Smooth muscle cell (in vitro differentiated cells): Measurements from ENCODE around the gene RAB18. TPM values are rescaled to one million over a fixed set of nuclear protein-coding genes. Genes with fewer than 3 reads are reported as not detected.

Experiments
- DNase-seq: peaks from one replicate; lab custom pipeline; 2025; ENCODE audit not compliant: unreplicated experiment; lab: John Stamatoyannopoulos, UW
- H2AFZ ChIP-seq: fragments of 200-600 bp; sonication (generic); 2 replicates; pipeline ENCODE4 v1.6.0; 2016; ENCODE audit warnings: antibody characterized with exemption, low read depth, mild to moderate bottlenecking
- H3F3A ChIP-seq: fragments of 200-600 bp; sonication (generic); 2 replicates; pipeline ENCODE4 v1.6.0; 2017; ENCODE audit warnings: antibody characterized with exemption, low read depth
- H3K27ac ChIP-seq: fragments of 200-600 bp; sonication (generic); 2 replicates; pipeline ENCODE4 v1.5.1; 2016; ENCODE audit warnings: low read depth, mild to moderate bottlenecking
- H3K27me3 ChIP-seq: fragments of 200-600 bp; sonication (generic); 2 replicates; pipeline ENCODE4 v1.6.1; 2016; ENCODE audit warnings: low read depth, mild to moderate bottlenecking
- H3K36me3 ChIP-seq: fragments of 200-600 bp; sonication (generic); 2 replicates; pipeline ENCODE4 v1.5.1; 2016; ENCODE audit warnings: low read depth
- H3K4me1 ChIP-seq: fragments of 200-600 bp; sonication (generic); 2 replicates; pipeline ENCODE4 v1.5.1; 2016; ENCODE audit warnings: low read depth
- H3K4me2 ChIP-seq: fragments of 200-600 bp; sonication (generic); 2 replicates; pipeline ENCODE4 v1.6.0; 2016; ENCODE audit warnings: mild to moderate bottlenecking
- H3K4me3 ChIP-seq: fragments of 200-600 bp; sonication (generic); 2 replicates; pipeline ENCODE4 v1.5.1; 2016; ENCODE audit warnings: mild to moderate bottlenecking
- H3K79me2 ChIP-seq: fragments of 200-600 bp; sonication (generic); 2 replicates; pipeline ENCODE4 v1.6.0; 2016; ENCODE audit warnings: low read depth, mild to moderate bottlenecking
- H3K9ac ChIP-seq: fragments of 200-600 bp; sonication (generic); 2 replicates; pipeline ENCODE4 v1.6.0; 2016; ENCODE audit warnings: low read depth
- H3K9me3 ChIP-seq: fragments of 200-600 bp; sonication (generic); replicated peaks from 2 replicates; pipeline ENCODE4 v1.5.1; 2016; ENCODE audit warnings: low read depth
- H4K20me1 ChIP-seq: fragments of 200-600 bp; sonication (generic); 2 replicates; pipeline ENCODE4 v1.6.0; 2016; ENCODE audit warnings: low read depth
- WGBS: methylation state at CpG from one replicate; pipeline ENCODE4 v1.1.7; 2016; ENCODE audit warnings: low lambda C conversion rate; 5-methylcytosine and 5-hydroxymethylcytosine counted together
- polyA plus RNA-seq: library from polyadenylated mRNA; unstranded; fragments of >200 nt; fragmentation: Nextera tagmentation; extraction: Ambion mirVana; gene quantifications from 2 replicates; pipeline ENCODE4 v1.2.1, GENCODE V29; 2016
- total RNA-seq: library from RNA; depleted of rRNA; stranded (reverse); fragments of >200 nt; gene quantifications from 2 replicates; pipeline ENCODE4 v1.2.3, GENCODE V29; 2014
- TF ChIP-seq, protein P1 (sequence below): fragments of 200-600 bp; sonication (generic); IDR thresholded peaks from 2 replicates; pipeline ENCODE4 v1.5.1; 2017; ENCODE audit warnings: borderline replicate concordance, mild to moderate bottlenecking, antibody characterized with exemption; ENCODE audit not compliant: insufficient read depth, poor library complexity, severe bottlenecking

RAB18 gene
- total and polyA plus RNA-seq, 2 experiments from 2014 or later = 64.1 to 122 TPM

DNA sequence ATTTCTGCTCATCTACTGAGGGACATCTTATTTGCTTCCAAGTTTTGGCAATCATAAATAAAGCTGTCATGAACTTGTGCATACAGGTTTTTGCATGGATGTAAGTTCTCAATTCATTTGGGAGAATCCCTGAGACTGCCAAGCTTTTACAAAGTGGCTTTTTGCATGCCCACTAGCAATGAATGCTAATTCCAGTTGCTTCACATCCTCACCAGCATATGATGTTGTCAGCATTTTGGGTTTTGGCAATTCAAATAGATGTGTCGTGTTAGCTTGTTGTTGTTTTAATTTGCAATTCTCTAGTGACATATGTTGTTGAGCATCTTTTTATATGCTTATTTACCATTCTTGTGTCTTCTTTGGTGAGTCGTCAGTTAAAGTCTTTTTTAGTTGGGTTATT, 57.2 kb downstream of the RAB18 start:
- TF ChIP-seq, protein P1, sequence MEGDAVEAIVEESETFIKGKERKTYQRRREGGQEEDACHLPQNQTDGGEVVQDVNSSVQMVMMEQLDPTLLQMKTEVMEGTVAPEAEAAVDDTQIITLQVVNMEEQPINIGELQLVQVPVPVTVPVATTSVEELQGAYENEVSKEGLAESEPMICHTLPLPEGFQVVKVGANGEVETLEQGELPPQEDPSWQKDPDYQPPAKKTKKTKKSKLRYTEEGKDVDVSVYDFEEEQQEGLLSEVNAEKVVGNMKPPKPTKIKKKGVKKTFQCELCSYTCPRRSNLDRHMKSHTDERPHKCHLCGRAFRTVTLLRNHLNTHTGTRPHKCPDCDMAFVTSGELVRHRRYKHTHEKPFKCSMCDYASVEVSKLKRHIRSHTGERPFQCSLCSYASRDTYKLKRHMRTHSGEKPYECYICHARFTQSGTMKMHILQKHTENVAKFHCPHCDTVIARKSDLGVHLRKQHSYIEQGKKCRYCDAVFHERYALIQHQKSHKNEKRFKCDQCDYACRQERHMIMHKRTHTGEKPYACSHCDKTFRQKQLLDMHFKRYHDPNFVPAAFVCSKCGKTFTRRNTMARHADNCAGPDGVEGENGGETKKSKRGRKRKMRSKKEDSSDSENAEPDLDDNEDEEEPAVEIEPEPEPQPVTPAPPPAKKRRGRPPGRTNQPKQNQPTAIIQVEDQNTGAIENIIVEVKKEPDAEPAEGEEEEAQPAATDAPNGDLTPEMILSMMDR = no peak
- DNase-seq = no peak
- Histone ChIP-seq H3K4me3 (no peak overlapping the region), H3K4me1 (no peaks in the 10 kb centered on the region), H3K4me2 (no peak overlapping the region), H3K27ac (no peak overlapping the region), H3K9ac (no peak overlapping the region), H3K27me3 (no peaks in the 10 kb centered on the region), H4K20me1 (no peaks in the 10 kb centered on the region), H3K79me2 (no peaks in the 10 kb centered on the region), H3K36me3 (no peaks in the 10 kb centered on the region), H2AFZ (no peak overlapping the region), H3K9me3 (no peaks in the 10 kb centered on the region), H3F3A (no peaks in the 10 kb centered on the region)
- 52% methylated on average over 2 of the region's 2 CpGs for WGBS

DNA sequence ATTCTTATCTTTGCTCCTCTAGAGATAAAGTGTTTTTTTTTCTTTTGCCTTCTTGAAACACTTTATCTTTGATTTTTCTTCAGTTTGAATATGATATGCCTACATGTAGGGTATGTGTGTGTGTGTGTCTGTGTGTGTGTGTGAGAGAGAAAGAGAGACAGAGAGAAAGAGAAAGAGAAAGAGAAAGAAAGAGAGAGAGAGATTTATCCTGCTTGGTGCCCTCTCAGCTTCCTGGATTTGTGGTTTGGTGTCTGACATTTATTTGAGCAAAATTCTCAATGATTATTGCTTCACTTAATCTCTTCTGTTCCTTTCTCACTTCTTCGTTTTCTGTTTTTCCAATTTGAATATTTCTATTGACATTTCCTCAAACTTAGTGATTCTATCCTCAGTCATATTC, 60.3 kb downstream of the RAB18 start:
- no peak overlapping the region for H3K27ac ChIP-seq
- 90% methylated on average over 1 of the region's 1 CpG for WGBS
- H3K4me1 ChIP-seq = no peaks in the 10 kb centered on the region
- no peaks in the 10 kb centered on the region for H3K9me3 ChIP-seq
- no peak overlapping the region for H3K4me2 ChIP-seq
- no peak overlapping the region for H3K9ac ChIP-seq
- no peaks in the 10 kb centered on the region for H3F3A ChIP-seq
- TF ChIP-seq, protein P1 = no peak
- H4K20me1 ChIP-seq = no peaks in the 10 kb centered on the region
- H3K27me3 ChIP-seq = no peaks in the 10 kb centered on the region
- no peaks in the 10 kb centered on the region for H3K36me3 ChIP-seq
- no peak for DNase-seq
- no peaks in the 10 kb centered on the region for H3K79me2 ChIP-seq
- no peak overlapping the region for H2AFZ ChIP-seq
- no peak overlapping the region for H3K4me3 ChIP-seq

DNA sequence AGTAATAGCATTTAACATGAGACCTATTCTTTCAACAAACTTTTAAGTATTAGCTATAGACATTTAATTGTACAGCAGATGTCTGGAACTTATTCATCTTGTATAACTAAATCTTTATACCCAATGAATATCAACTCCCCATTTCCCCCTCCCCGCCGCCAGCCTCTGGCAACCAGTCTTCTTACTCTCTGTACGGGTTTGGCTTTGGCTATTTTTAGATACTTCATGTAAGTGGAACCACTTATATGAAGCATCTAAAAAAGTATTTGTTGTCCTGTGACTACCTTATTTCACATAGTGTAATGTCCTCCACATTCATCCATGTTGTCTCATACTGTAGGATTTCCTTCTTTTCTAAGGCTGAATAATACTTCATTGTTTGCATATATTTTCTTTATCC, 60.8 kb downstream of the RAB18 start:
- H3K27me3 ChIP-seq = no peaks in the 10 kb centered on the region
- no peaks in the 10 kb centered on the region for H3F3A ChIP-seq
- whole genome bisulfite sequencing = 89% methylated on average over 3 of the region's 3 CpGs
- no peak overlapping the region for H3K27ac ChIP-seq
- TF ChIP-seq, protein P1 = no peak
- no peaks in the 10 kb centered on the region for H3K36me3 ChIP-seq
- no peak overlapping the region for H3K9ac ChIP-seq
- no peaks in the 10 kb centered on the region for H3K9me3 ChIP-seq
- H4K20me1 ChIP-seq = no peaks in the 10 kb centered on the region
- H3K4me2 ChIP-seq = no peak overlapping the region
- H3K79me2 ChIP-seq = no peaks in the 10 kb centered on the region
- H2AFZ ChIP-seq = no peak overlapping the region
- DNase-seq = no peak
- no peak overlapping the region for H3K4me3 ChIP-seq
- no peaks in the 10 kb centered on the region for H3K4me1 ChIP-seq
